ENCODE data around the gene BNIP3. TPM values are rescaled to one million over a fixed set of nuclear protein-coding genes. Genes with fewer than 3 reads are reported as not detected.

Gene BNIP3
- total RNA-seq, 2 donors from 2014 or later = 6.9 to 51.7 TPM

DNA sequence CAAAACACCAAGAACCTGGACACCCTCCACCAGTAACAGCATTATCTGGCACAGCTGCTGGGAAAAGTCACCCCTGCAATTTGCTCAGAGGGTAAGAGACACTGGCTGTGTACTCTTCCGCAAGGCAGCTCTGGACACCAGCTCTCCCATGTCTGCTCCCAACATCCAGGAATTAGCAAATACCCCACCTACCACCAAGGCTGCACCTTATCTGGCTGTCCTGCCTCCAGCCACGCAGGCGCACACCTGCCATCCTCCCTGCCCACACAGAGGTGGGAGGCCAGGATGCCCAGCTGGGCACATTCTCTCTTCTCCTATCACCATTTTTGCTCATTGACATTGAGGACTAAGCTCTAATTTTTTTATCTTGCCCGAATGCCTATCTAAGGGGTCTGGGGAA, 20.3 kb upstream of the BNIP3 start:
- H3K27me3 ChIP-seq = no peaks in the 10 kb centered on the region
- TF ChIP-seq CTCF (IDR thresholded peaks at IDR 0.05) = no peak
- no peak for DNase-seq
- no peaks in the 10 kb centered on the region for H3K4me1 ChIP-seq
- no peak overlapping the region for H3K4me3 ChIP-seq
- intact Hi-C loops (cut with DNase I) = no loop called here
- no peak overlapping the region for H3K27ac ChIP-seq
- no peaks in the 10 kb centered on the region for H3K36me3 ChIP-seq
- no peak overlapping the region for H3K9ac ChIP-seq (ENCODE audit: low read depth in 2 of 2, low read length in 2 of 2)
- H3K9me3 ChIP-seq = no peaks in the 10 kb centered on the region

- Histone ChIP-seq H3K36me3 (no peaks in the 10 kb centered on the region), H3K27ac (no peak overlapping the region), H3K4me1 (no peaks in the 10 kb centered on the region), H3K4me3 (no peak overlapping the region), H3K9me3 (no peaks in the 10 kb centered on the region), H3K9ac (ENCODE audit: low read depth in 2 of 2, low read length in 2 of 2) (no peak overlapping the region), H3K27me3 (no peaks in the 10 kb centered on the region)
- intact Hi-C loops (cut with DNase I) = no loop called here
- TF ChIP-seq CTCF (IDR thresholded peaks at IDR 0.05) = no peak
- no peak for DNase-seq
Measured at GRCh38 chr10:132001238-132001972, 19.7 kb upstream of the BNIP3 start.

- no peak for DNase-seq
- Histone ChIP-seq H3K4me1 (no peaks in the 10 kb centered on the region), H3K36me3 (no peaks in the 10 kb centered on the region), H3K9ac (ENCODE audit: low read depth in 2 of 2, low read length in 2 of 2) (no peak overlapping the region), H3K4me3 (no peak overlapping the region), H3K27me3 (no peaks in the 10 kb centered on the region), H3K27ac (no peak overlapping the region), H3K9me3 (no peaks in the 10 kb centered on the region)
- TF ChIP-seq CTCF (IDR thresholded peaks at IDR 0.05) = no peak
- intact Hi-C loops (cut with DNase I) = no loop called here
Measured at GRCh38 chr10:131998845-131999681, 17.3 kb upstream of the BNIP3 start.

GRCh38 chr10:131998050-131998844, 16.5 kb upstream of the BNIP3 start:
- Histone ChIP-seq H3K9ac (ENCODE audit: low read depth in 2 of 2, low read length in 2 of 2) (no peak overlapping the region), H3K4me3 (no peak overlapping the region)

More at GRCh38 chr10:131998050-131998844, 16.5 kb upstream of the BNIP3 start:
- intact Hi-C loops (cut with DNase I) = no loop called here
- TF ChIP-seq CTCF (IDR thresholded peaks at IDR 0.05) = no peak
- DNase-seq = no peak
- Histone ChIP-seq H3K27me3 (no peaks in the 10 kb centered on the region), H3K27ac (no peak overlapping the region), H3K36me3 (no peaks in the 10 kb centered on the region), H3K4me1 (no peaks in the 10 kb centered on the region), H3K9me3 (no peaks in the 10 kb centered on the region)

All from colonic mucosa (tissue), 4 donors.